Neural cell (in vitro differentiated cells): ENCODE data around the gene NT5DC4. TPM values are rescaled to one million over a fixed set of nuclear protein-coding genes. Genes with fewer than 3 reads are reported as not detected.

ENCODE experiments used
- H2AFZ ChIP-seq: fragments of 200-600, 300-800 bp; sonication (generic), shearing (Covaris generic); 2 replicates; pipeline ENCODE4 v1.6.0; 2014; ENCODE audit warnings: low read depth, mild to moderate bottlenecking, antibody characterized with exemption, low read length, moderate library complexity
- H3F3A ChIP-seq: fragments of 200-600 bp; shearing (Covaris generic); 2 replicates; pipeline ENCODE4 v1.6.1; 2016; ENCODE audit warnings: mild to moderate bottlenecking, moderate library complexity, mixed read lengths, antibody characterized with exemption, low read length; ENCODE audit not compliant: insufficient read depth, poor library complexity, severe bottlenecking
- H3K27ac ChIP-seq: fragments of 200-600, 300-800 bp; sonication (generic), shearing (Covaris generic); 2 replicates; pipeline ENCODE4 v1.5.1; 2014; ENCODE audit warnings: mild to moderate bottlenecking, low read length, moderate library complexity
- H3K27me3 ChIP-seq: fragments of 300-800, 200-600 bp; sonication (generic), shearing (Covaris generic); 2 replicates; pipeline ENCODE4 v1.6.0; 2014; ENCODE audit warnings: mild to moderate bottlenecking, low read depth, low read length, moderate library complexity; ENCODE audit not compliant: insufficient read depth
- H3K36me3 ChIP-seq: fragments of 300-800, 200-600 bp; sonication (generic), shearing (Covaris generic); 2 replicates; pipeline ENCODE4 v1.5.1; 2014; ENCODE audit warnings: mild to moderate bottlenecking, antibody characterized with exemption, low read length, moderate library complexity; ENCODE audit not compliant: insufficient read depth
- H3K4me2 ChIP-seq: fragments of 300-800, 200-600 bp; sonication (generic), shearing (Covaris generic); 2 replicates; pipeline ENCODE4 v1.6.0; 2014; ENCODE audit warnings: mild to moderate bottlenecking, low read length
- H3K4me3 ChIP-seq: fragments of 300-800, 200-600 bp; sonication (generic), shearing (Covaris generic); 2 replicates; pipeline ENCODE4 v1.5.1; 2014; ENCODE audit warnings: mild to moderate bottlenecking, low read length, moderate library complexity
- H3K79me2 ChIP-seq: fragments of 200-600 bp; shearing (Covaris generic); replicated peaks from 2 replicates; pipeline ENCODE4 v1.6.0; 2014; ENCODE audit warnings: mild to moderate bottlenecking, low read length, moderate library complexity; ENCODE audit not compliant: insufficient read depth
- H3K9ac ChIP-seq: fragments of 300-800, 200-600 bp; sonication (generic), shearing (Covaris generic); 2 replicates; pipeline ENCODE4 v1.6.1; 2016; ENCODE audit warnings: mild to moderate bottlenecking, low read length, mixed read lengths
- H3K9me2 ChIP-seq: fragments of 200-600 bp; shearing (Covaris generic); 2 replicates; pipeline ENCODE4 v1.6.1; 2016; ENCODE audit warnings: mild to moderate bottlenecking, low read length, mixed read lengths; ENCODE audit not compliant: insufficient read depth
- H3K9me3 ChIP-seq: fragments of 200-600, 300-800 bp; sonication (generic), shearing (Covaris generic); 2 replicates; pipeline ENCODE4 v1.6.1; 2016; ENCODE audit warnings: mild to moderate bottlenecking, mixed run types, low read length, moderate library complexity, mixed read lengths
- H4K20me1 ChIP-seq: fragments of 200-600 bp; shearing (Covaris generic); 2 replicates; pipeline ENCODE4 v1.6.1; 2016; ENCODE audit warnings: mild to moderate bottlenecking, mixed run types; ENCODE audit not compliant: insufficient read depth
- EP300 ChIP-seq: fragments of 450-650 bp; conservative IDR thresholded peaks from 2 replicates; pipeline ENCODE4 v1.6.1; 2014; ENCODE audit warnings: antibody characterized with exemption, mild to moderate bottlenecking, moderate library complexity; ENCODE audit not compliant: poor library complexity, severe bottlenecking
- MXI1 ChIP-seq: fragments of 450-650 bp; conservative IDR thresholded peaks from 2 replicates; pipeline ENCODE4 v1.6.1; 2014; ENCODE audit warnings: antibody characterized with exemption, mild to moderate bottlenecking; ENCODE audit not compliant: poor library complexity, severe bottlenecking
- POLR2AphosphoS5 ChIP-seq: IDR thresholded peaks from 2 replicates; pipeline ENCODE4 v1.6.1; 2012
- RAD21 ChIP-seq: fragments of 450-650 bp; conservative IDR thresholded peaks from 2 replicates; pipeline ENCODE4 v1.6.1; 2014; ENCODE audit warnings: antibody characterized with exemption, mild to moderate bottlenecking, moderate library complexity
- REST ChIP-seq: IDR thresholded peaks from 2 replicates; pipeline ENCODE4 v1.6.1; 2012; ENCODE audit warnings: borderline replicate concordance
- TAF1 ChIP-seq: IDR thresholded peaks from 2 replicates; pipeline ENCODE4 v1.6.1; 2012; ENCODE audit warnings: low read depth
- polyA plus RNA-seq: library from polyadenylated mRNA; depleted of rRNA; stranded (reverse); fragments of >200 nt; gene quantifications from 2 replicates; pipeline ENCODE4 v1.2.3, GENCODE V29; 2014
- TF ChIP-seq, protein P1 (sequence below): fragments of 450-650 bp; IDR thresholded peaks from 2 replicates; pipeline ENCODE4 v1.5.1; 2014; ENCODE audit warnings: antibody characterized with exemption, mild to moderate bottlenecking, moderate library complexity; ENCODE audit not compliant: poor library complexity, severe bottlenecking

The NT5DC4 gene
- polyA plus RNA-seq, 1 donor from 2014 or later = not detected

DNA sequence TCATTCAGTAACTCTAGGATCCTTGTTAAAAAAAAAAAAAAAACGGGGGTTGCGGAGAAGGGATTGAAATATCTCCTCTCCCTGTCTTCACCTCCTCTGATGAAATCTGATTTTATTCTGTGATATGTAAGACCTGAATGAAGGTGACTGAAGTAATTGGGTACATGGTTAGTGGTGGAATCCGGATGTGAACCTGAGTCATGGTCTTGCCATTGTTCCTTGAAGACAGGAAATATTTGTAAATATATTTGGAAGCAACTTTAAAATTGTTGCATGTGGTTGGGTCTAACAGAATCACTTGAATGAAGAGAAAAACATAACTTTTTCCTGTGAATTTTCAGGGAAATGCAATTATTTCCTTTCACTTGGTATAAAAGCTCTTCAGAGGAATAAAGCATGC lies 66.5 kb downstream of the NT5DC4 start:
- H3K27ac ChIP-seq = no peak overlapping the region
- no peaks in the 10 kb centered on the region for H4K20me1 ChIP-seq
- no peaks in the 10 kb centered on the region for H3K9me3 ChIP-seq
- no peaks in the 10 kb centered on the region for H3F3A ChIP-seq
- H2AFZ ChIP-seq = no peak overlapping the region
- H3K9ac ChIP-seq = no peak overlapping the region
- no peaks in the 10 kb centered on the region for H3K9me2 ChIP-seq
- TF ChIP-seq REST (no peak), MXI1 (no peak), POLR2AphosphoS5 (no peak), EP300 (no peak), TAF1 (no peak), RAD21 (no peak)
- TF ChIP-seq, protein P1, sequence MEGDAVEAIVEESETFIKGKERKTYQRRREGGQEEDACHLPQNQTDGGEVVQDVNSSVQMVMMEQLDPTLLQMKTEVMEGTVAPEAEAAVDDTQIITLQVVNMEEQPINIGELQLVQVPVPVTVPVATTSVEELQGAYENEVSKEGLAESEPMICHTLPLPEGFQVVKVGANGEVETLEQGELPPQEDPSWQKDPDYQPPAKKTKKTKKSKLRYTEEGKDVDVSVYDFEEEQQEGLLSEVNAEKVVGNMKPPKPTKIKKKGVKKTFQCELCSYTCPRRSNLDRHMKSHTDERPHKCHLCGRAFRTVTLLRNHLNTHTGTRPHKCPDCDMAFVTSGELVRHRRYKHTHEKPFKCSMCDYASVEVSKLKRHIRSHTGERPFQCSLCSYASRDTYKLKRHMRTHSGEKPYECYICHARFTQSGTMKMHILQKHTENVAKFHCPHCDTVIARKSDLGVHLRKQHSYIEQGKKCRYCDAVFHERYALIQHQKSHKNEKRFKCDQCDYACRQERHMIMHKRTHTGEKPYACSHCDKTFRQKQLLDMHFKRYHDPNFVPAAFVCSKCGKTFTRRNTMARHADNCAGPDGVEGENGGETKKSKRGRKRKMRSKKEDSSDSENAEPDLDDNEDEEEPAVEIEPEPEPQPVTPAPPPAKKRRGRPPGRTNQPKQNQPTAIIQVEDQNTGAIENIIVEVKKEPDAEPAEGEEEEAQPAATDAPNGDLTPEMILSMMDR = no peak
- H3K4me2 ChIP-seq = no peak overlapping the region
- no peaks in the 10 kb centered on the region for H3K79me2 ChIP-seq
- H3K4me3 ChIP-seq = no peak overlapping the region
- no peaks in the 10 kb centered on the region for H3K27me3 ChIP-seq
- no peaks in the 10 kb centered on the region for H3K36me3 ChIP-seq

- H3K4me3 ChIP-seq = no peak overlapping the region
- no peaks in the 10 kb centered on the region for H3K9me3 ChIP-seq
- H4K20me1 ChIP-seq = no peaks in the 10 kb centered on the region
- H3K9ac ChIP-seq = no peak overlapping the region
- no peak overlapping the region for H3K4me2 ChIP-seq
- no peak overlapping the region for H3K27ac ChIP-seq
- no peaks in the 10 kb centered on the region for H3K27me3 ChIP-seq
- H3K36me3 ChIP-seq = no peaks in the 10 kb centered on the region
- H3K79me2 ChIP-seq = no peaks in the 10 kb centered on the region
- no peak for TF ChIP-seq EP300
- TF ChIP-seq, protein P1 = no peak
- H3F3A ChIP-seq = no peaks in the 10 kb centered on the region
- no peaks in the 10 kb centered on the region for H3K9me2 ChIP-seq
- H2AFZ ChIP-seq = no peak overlapping the region
These were observed 67.0 kb downstream of the NT5DC4 start for GRCh38 chr2:112787729-112788393.
